Mammary epithelial cell (primary cell): ENCODE data around the gene SORBS1.

Experiments used
- CTCF ChIP-seq, 2 donors: IDR thresholded peaks in 1 of 2; conservative IDR thresholded peaks in 1 of 2; 2 replicates each; pipeline ENCODE4 v1.5.1; 2011 to 2012; ENCODE audit warnings: inconsistent platforms in 2 of 2, low read length in 2 of 2, mild to moderate bottlenecking in 2 of 2, control low read depth in 1 of 2, low read depth in 1 of 2; ENCODE audit not compliant: insufficient read depth in 1 of 2; ENCODE audit errors: extremely low read depth in 1 of 2
- EZH2 ChIP-seq: IDR thresholded peaks from 2 replicates; pipeline ENCODE4 v1.6.1; 2012; ENCODE audit warnings: low read length, inconsistent platforms, borderline replicate concordance

DNA sequence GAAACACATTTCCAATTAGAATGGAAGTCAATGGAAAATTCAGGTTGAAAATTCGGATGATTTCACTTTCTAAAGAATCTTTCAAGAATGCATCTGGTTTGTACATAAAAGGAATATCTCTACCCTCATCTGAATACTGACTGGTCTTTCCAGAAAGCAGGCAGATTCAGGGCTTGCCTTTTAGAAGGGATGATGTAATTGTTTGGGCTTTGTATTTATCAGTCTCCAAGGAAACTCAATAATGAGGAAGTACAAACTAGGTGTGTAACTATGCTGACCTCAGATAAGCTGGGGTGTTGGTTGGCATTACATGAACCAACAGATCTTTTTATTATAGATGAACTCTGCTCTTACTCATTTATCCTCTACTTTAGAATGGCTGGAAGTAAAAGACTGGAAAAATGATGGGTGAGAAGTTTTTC, 294.5 kb downstream of the SORBS1 start:
- TF ChIP-seq EZH2 (no peak), CTCF (conservative IDR thresholded peaks at IDR 0.05 in 1 of 2, IDR thresholded peaks at IDR 0.05 in 1 of 2; ENCODE audit: extremely low read depth in 1 of 2, insufficient read depth in 1 of 2, low read depth in 1 of 2, low read length in 2 of 2) (no peak)
